Endothelial cell of umbilical vein (primary cell): ENCODE results near the gene SLC22A23. TPM values are rescaled to one million over a fixed set of nuclear protein-coding genes. Genes with fewer than 3 reads are reported as not detected.

ENCODE experiments used
- BruUV-seq: library from RNA; stranded (reverse); fragments of 400-500 nt; replicated peaks from 2 replicates; lab custom pipeline; 2021; lab: Mats Ljungman, UMichigan
- CTCF ChIA-PET: fragments of 300-600, 350-600 bp; sonication (Branson Sonifier 250); formaldehyde crosslinking; loops from one replicate; lab custom pipeline; 2021; ENCODE audit warnings: antibody characterized with exemption, inconsistent platforms; lab: Charles Lee
- POLR2A ChIA-PET: fragments of 300-600, 350-600 bp; sonication (Branson Sonifier 250); formaldehyde crosslinking; loops from one replicate; lab custom pipeline; 2021; ENCODE audit warnings: antibody characterized with exemption, inconsistent platforms; lab: Charles Lee
- DNase-seq: peaks from one replicate; pipeline ENCODE4 v3.0.0-alpha.2; 2011; ENCODE audit warnings: low read depth, low spot score
- FAIRE-seq: peaks from 2 replicates; lab custom pipeline; 2011; peaks lifted over from hg19 to GRCh38; lab: Jason Lieb, UNC
- H2AFZ ChIP-seq: 2 replicates; pipeline ENCODE4 v1.6.0; 2012; ENCODE audit warnings: low read depth, low read length, control low read depth, inconsistent platforms
- H3K27ac ChIP-seq: 2 replicates; pipeline ENCODE4 v1.5.1; 2011; ENCODE audit warnings: low read depth, mild to moderate bottlenecking, control low read depth, low read length, moderate library complexity; ENCODE audit not compliant: insufficient read depth
- H3K27me3 ChIP-seq, 2 experiments: 2 replicates each; pipeline versions ENCODE4 v1.6.0 to v1.6.1; 2011; ENCODE audit warnings: low read length in 2 of 2, mixed read lengths in 1 of 2; ENCODE audit not compliant: control insufficient read depth in 2 of 2, insufficient read depth in 2 of 2
- H3K36me3 ChIP-seq, 2 experiments: 2 replicates in 1 of 2; 3 replicates in 1 of 2; pipeline ENCODE4 v1.5.1; 2011; ENCODE audit warnings: low read length in 2 of 2, mild to moderate bottlenecking in 1 of 2, moderate library complexity in 1 of 2; ENCODE audit not compliant: control insufficient read depth in 2 of 2, insufficient read depth in 2 of 2; ENCODE audit errors: extremely low read depth in 1 of 2
- H3K4me1 ChIP-seq: 3 replicates; pipeline ENCODE4 v1.5.1; 2011; ENCODE audit warnings: mild to moderate bottlenecking, low read length; ENCODE audit not compliant: control insufficient read depth, insufficient read depth; ENCODE audit errors: extremely low read depth
- H3K4me2 ChIP-seq: 2 replicates; pipeline ENCODE4 v1.6.1; 2011; ENCODE audit warnings: low read length, control low read depth, mixed read lengths; ENCODE audit not compliant: insufficient read depth
- H3K4me3 ChIP-seq, 3 experiments: fragments of 200-600 bp in 1 of 3; sonication (generic), shearing (Covaris generic) in 1 of 3; replicated peaks in 1 of 3; 2 replicates each; pipeline ENCODE4 v1.5.1; 2011 to 2016; ENCODE audit warnings: control low read depth in 3 of 3, low read length in 3 of 3, mild to moderate bottlenecking in 2 of 3, inconsistent platforms in 1 of 3, low read depth in 1 of 3, moderate library complexity in 1 of 3; ENCODE audit not compliant: insufficient read depth in 1 of 3
- H3K79me2 ChIP-seq: 2 replicates; pipeline ENCODE4 v1.6.0; 2012; ENCODE audit warnings: low read length, inconsistent platforms; ENCODE audit not compliant: control insufficient read depth, insufficient read depth
- H3K9ac ChIP-seq: replicated peaks from 2 replicates; pipeline ENCODE3; 2011; ENCODE audit warnings: low read length, control low read depth; ENCODE audit not compliant: insufficient read depth; ENCODE audit errors: extremely low read depth
- H3K9me1 ChIP-seq: replicated peaks from 3 replicates; pipeline ENCODE4 v1.6.0; 2011; ENCODE audit warnings: mild to moderate bottlenecking, low read length; ENCODE audit not compliant: control insufficient read depth, insufficient read depth; ENCODE audit errors: extremely low read depth
- H3K9me3 ChIP-seq: replicated peaks from 2 replicates; pipeline ENCODE4 v1.5.1; 2012; ENCODE audit warnings: low read length, inconsistent platforms; ENCODE audit not compliant: control insufficient read depth, insufficient read depth
- H4K20me1 ChIP-seq: replicated peaks from 2 replicates; pipeline ENCODE3; 2011; ENCODE audit warnings: mild to moderate bottlenecking, low read length; ENCODE audit not compliant: control insufficient read depth, insufficient read depth; ENCODE audit errors: extremely low read depth
- EZH2 ChIP-seq: IDR thresholded peaks from 2 replicates; pipeline ENCODE4 v1.6.1; 2012; ENCODE audit warnings: borderline replicate concordance, low read depth, mild to moderate bottlenecking, moderate library complexity, low read length, inconsistent platforms; ENCODE audit not compliant: severe bottlenecking
- FOS ChIP-seq: IDR thresholded peaks from 2 replicates; pipeline ENCODE4 v1.6.1; 2011; ENCODE audit warnings: mild to moderate bottlenecking, low read length, moderate library complexity, borderline replicate concordance; ENCODE audit not compliant: insufficient read depth
- GATA2 ChIP-seq: IDR thresholded peaks from 2 replicates; pipeline ENCODE4 v1.7.0; 2011; ENCODE audit warnings: low read depth, mild to moderate bottlenecking, moderate library complexity, mixed read lengths, low read length; ENCODE audit not compliant: insufficient read length, insufficient read depth
- JUN ChIP-seq: IDR thresholded peaks from 2 replicates; pipeline ENCODE4 v1.6.1; 2011; ENCODE audit warnings: borderline replicate concordance, low read depth; ENCODE audit not compliant: insufficient read length, insufficient read depth
- MYC ChIP-seq: IDR thresholded peaks from one replicate; pipeline ENCODE4 v1.6.1; 2011; ENCODE audit warnings: mild to moderate bottlenecking, low read depth, low read length
- POLR2A ChIP-seq: IDR thresholded peaks from 2 replicates; pipeline ENCODE4 v1.6.1; 2012; ENCODE audit warnings: low read depth, mild to moderate bottlenecking, control low read depth, low read length
- POLR2AphosphoS5 ChIP-seq: IDR thresholded peaks from 2 replicates; pipeline ENCODE4 v1.6.1; 2012; ENCODE audit warnings: low read depth, mild to moderate bottlenecking, control low read depth, low read length, moderate library complexity; ENCODE audit not compliant: insufficient read depth
- dilution Hi-C: fragments of 300-500 bp; cut with MboI; formaldehyde crosslinking; loops from one replicate; pipeline ENCODE4 v1.15.0; 2019; ENCODE audit warnings: low sequenced_read_pairs; ENCODE audit not compliant: extremely low pct_ligation_motif_present
- intact Hi-C: fragments of 100-400 bp; cut with micrococcal nuclease; formaldehyde crosslinking; loops from one replicate; pipeline ENCODE4 v1.10.0; 2022
- polyA plus RNA-seq, 4 experiments: library from polyadenylated mRNA; depleted of rRNA in 3 of 4; stranded (reverse) in 3 of 4; unstranded in 1 of 4; fragments of >200 nt; gene quantifications; 2 replicates each; pipeline versions ENCODE4 v1.2.1 to v1.2.3, GENCODE V29; 2011 to 2012; ENCODE audit warnings: missing spikeins in 1 of 4
- total RNA-seq: library from RNA; stranded (reverse); gene quantifications from 2 replicates; pipeline ENCODE4 v1.2.3, GENCODE V29; 2021
- TF ChIP-seq, protein P1 (sequence below), 2 donors: IDR thresholded peaks; 1 replicate in 1 of 2; 2 replicates in 1 of 2; pipeline ENCODE4 v1.5.1; 2011; ENCODE audit warnings: low read length in 2 of 2, mild to moderate bottlenecking in 2 of 2, moderate library complexity in 2 of 2, control low read depth in 1 of 2, inconsistent platforms in 1 of 2, low read depth in 1 of 2; ENCODE audit not compliant: insufficient read depth in 1 of 2; ENCODE audit errors: extremely low read depth in 1 of 2
- TF ChIP-seq, protein P2 (sequence below): IDR thresholded peaks from 2 replicates; pipeline ENCODE4 v1.6.1; 2011; ENCODE audit not compliant: insufficient read depth, insufficient read length

The SLC22A23 gene
- total and polyA plus RNA-seq, 2 donors (not counting 3 experiments of a cell fraction or from before 2014, with no cell fraction given): 4.2 to 14.3 TPM

GRCh38 chr6:3390698-3391097, 66.2 kb downstream of the SLC22A23 start:
- Histone ChIP-seq H3K27me3 (no peaks in the 10 kb centered on the region), H3K9ac (no peak overlapping the region), H3K4me1 (no peaks in the 10 kb centered on the region), H4K20me1 (no peaks in the 10 kb centered on the region), H3K9me3 (no peaks in the 10 kb centered on the region), H2AFZ (peak overlapping the region; percentile 13), H3K4me2 (no peak overlapping the region), H3K36me3 (no peaks in the 10 kb centered on the region), H3K4me3 (no peak overlapping the region), H3K79me2 (no peaks in the 10 kb centered on the region), H3K27ac (no peak overlapping the region), H3K9me1 (no peaks in the 10 kb centered on the region)
- ChIA-PET CTCF (interaction anchor here (0.8 kb wide), 1 partner anchor 111 kb away, joined by 3 read pairs; no protein-coding TSS in a partner anchor), POLR2A (no interaction called here)
- dilution Hi-C loops (no loop called here), intact Hi-C loops (no loop called here)
- FAIRE-seq (no peak), DNase-seq (peak; percentile 27)
- BruUV-seq: no TSS peak
- TF ChIP-seq POLR2A (no peak), FOS (no peak), GATA2 (no peak), JUN (no peak), POLR2AphosphoS5 (no peak), MYC (no peak), EZH2 (no peak)
- TF ChIP-seq, protein P1, sequence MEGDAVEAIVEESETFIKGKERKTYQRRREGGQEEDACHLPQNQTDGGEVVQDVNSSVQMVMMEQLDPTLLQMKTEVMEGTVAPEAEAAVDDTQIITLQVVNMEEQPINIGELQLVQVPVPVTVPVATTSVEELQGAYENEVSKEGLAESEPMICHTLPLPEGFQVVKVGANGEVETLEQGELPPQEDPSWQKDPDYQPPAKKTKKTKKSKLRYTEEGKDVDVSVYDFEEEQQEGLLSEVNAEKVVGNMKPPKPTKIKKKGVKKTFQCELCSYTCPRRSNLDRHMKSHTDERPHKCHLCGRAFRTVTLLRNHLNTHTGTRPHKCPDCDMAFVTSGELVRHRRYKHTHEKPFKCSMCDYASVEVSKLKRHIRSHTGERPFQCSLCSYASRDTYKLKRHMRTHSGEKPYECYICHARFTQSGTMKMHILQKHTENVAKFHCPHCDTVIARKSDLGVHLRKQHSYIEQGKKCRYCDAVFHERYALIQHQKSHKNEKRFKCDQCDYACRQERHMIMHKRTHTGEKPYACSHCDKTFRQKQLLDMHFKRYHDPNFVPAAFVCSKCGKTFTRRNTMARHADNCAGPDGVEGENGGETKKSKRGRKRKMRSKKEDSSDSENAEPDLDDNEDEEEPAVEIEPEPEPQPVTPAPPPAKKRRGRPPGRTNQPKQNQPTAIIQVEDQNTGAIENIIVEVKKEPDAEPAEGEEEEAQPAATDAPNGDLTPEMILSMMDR (IDR thresholded peaks at IDR 0.05; ENCODE audit: extremely low read depth in 1 of 2, insufficient read depth in 1 of 2, low read depth in 1 of 2, low read length in 2 of 2): no peak
- TF ChIP-seq, protein P2, sequence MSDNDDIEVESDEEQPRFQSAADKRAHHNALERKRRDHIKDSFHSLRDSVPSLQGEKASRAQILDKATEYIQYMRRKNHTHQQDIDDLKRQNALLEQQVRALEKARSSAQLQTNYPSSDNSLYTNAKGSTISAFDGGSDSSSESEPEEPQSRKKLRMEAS: no peak
